Measurements from ENCODE around the gene TATDN2. TPM values are rescaled to one million over a fixed set of nuclear protein-coding genes. Genes with fewer than 3 reads are reported as not detected.
A peak's percentile ranks its signal among the peaks of the same experiment; 100 is the strongest.

TATDN2 gene
- total and polyA plus RNA-seq, 9 of the 15 experiments (the other 6 are each of a cell fraction or from before 2014, with no cell fraction given), result 5.2 to 44.7 (median 25.8) TPM

GRCh38 chr3:10305331-10305902 lies 57.2 kb downstream of the TATDN2 start:
- H3K9me3 ChIP-seq (replicated peaks; ENCODE audit: control insufficient read depth, insufficient read depth, low read depth, low read length), result no peaks in the 10 kb centered on the region
- no peaks in the 10 kb centered on the region; a peak in 1 of 5 replicates for H3K4me1 ChIP-seq (replicated peaks in 1 of 2; ENCODE audit: control insufficient read depth in 2 of 2, insufficient read depth in 2 of 2, low read length in 2 of 2)
- POLR2A ChIA-PET, result interaction anchor here (0.6 to 6.9 kb wide), 10 partner anchors 7 to 177 kb away, joined by 3 to 49 read pairs (median 3); partner anchors contain the start of genes GHRL, SEC13 and TATDN2
- in situ Hi-C loops (cut with MboI), result loop anchor here (25.0 kb wide), 1 partner anchor 793 kb away; no protein-coding TSS in a partner anchor
- H4K20me1 ChIP-seq (replicated peaks; ENCODE audit: control insufficient read depth, insufficient read depth, low read length), result no peaks in the 10 kb centered on the region; the same call in none of the 2 replicates
- H3K27me3 ChIP-seq (ENCODE audit: control insufficient read depth in 2 of 2, insufficient read depth in 2 of 2, low read length in 2 of 2), result no peaks in the 10 kb centered on the region
- no peak for TF ChIP-seq JUN (IDR thresholded peaks at IDR 0.05; ENCODE audit: borderline replicate concordance, low read depth, low read length)
- no peak for TF ChIP-seq JUN (CRISPR knock-in tag; IDR thresholded peaks at IDR 0.05; ENCODE audit: borderline replicate concordance)
- no peak for TF ChIP-seq TAF1 (IDR thresholded peaks at IDR 0.05; ENCODE audit: control insufficient read depth, extremely low read depth, insufficient read depth, low read length, severe bottlenecking)
- TF ChIP-seq TCF15 (CRISPR knock-in tag; IDR thresholded peaks at IDR 0.05), result no peak
- no peak for TF ChIP-seq CBX1 (IDR thresholded peaks at IDR 0.05; ENCODE audit: low read depth)
- TF ChIP-seq ZNF583 (CRISPR knock-in tag; IDR thresholded peaks at IDR 0.05), result no peak
- no peak for TF ChIP-seq POLR3G (IDR thresholded peaks at IDR 0.05; ENCODE audit: extremely low read depth, insufficient read length, insufficient replicate concordance)
- no peak for TF ChIP-seq PML (IDR thresholded peaks at IDR 0.05; ENCODE audit: low read length)
- TF ChIP-seq NR0B1 (IDR thresholded peaks at IDR 0.05; ENCODE audit: partially characterized antibody), result no peak
- no peak for TF ChIP-seq TAF7 (tag; IDR thresholded peaks at IDR 0.05)
- peak; percentile 48 for TF ChIP-seq NFE2 (IDR thresholded peaks at IDR 0.05; ENCODE audit: low read depth)
- TF ChIP-seq MAFK (IDR thresholded peaks at IDR 0.05; ENCODE audit: low read length), result peak; percentile 36
- no peak for TF ChIP-seq BMI1 (IDR thresholded peaks at IDR 0.05; ENCODE audit: low read length)
- TF ChIP-seq BRD9 (IDR thresholded peaks at IDR 0.05; ENCODE audit: low read depth, partially characterized antibody), result no peak
- TF ChIP-seq CCNT2 (IDR thresholded peaks at IDR 0.05; ENCODE audit: borderline replicate concordance, extremely low read depth, insufficient read length, low read depth, low read length), result no peak
- TF ChIP-seq E2F5 (CRISPR knock-in tag; IDR thresholded peaks at IDR 0.05), result no peak
- TF ChIP-seq ETS2 (tag; IDR thresholded peaks at IDR 0.05; ENCODE audit: borderline replicate concordance, poor library complexity, severe bottlenecking), result no peak
- TF ChIP-seq MAFF (IDR thresholded peaks at IDR 0.05; ENCODE audit: low read length), result peak; percentile 26; the same call in 1 of the 2 replicates
- H2AFZ ChIP-seq (ENCODE audit: low read depth, low read length), result no peak overlapping the region
- peaks cover 94% of the 10 kb centered on the region for H3K36me3 ChIP-seq (ENCODE audit: control insufficient read depth, insufficient read depth, low read length)
- H3K9ac ChIP-seq (ENCODE audit: insufficient read depth in 1 of 2, low read depth in 2 of 2, low read length in 2 of 2), result peak overlapping the region in 1 of 2 experiments; percentile 53; a peak in 1 of 4 replicates
- peak overlapping the region; percentile 21; the same call in 2 of the 3 replicates for H3K27ac ChIP-seq (ENCODE audit: extremely low read depth, low read depth, low read length)
- intact Hi-C loops (cut with micrococcal nuclease), result no loop called here
- FAIRE-seq (no peak), DNase-seq (ENCODE audit: extremely low read depth in 1 of 4, low spot score in 3 of 4) (no peak), ATAC-seq (no peak; the same call in 2 of the 3 replicates)
- H3K4me3 ChIP-seq, result no peak overlapping the region
- CTCF ChIA-PET (ENCODE audit: low intra/inter-chr PET ratio), result no interaction called here
- H3K9me1 ChIP-seq (ENCODE audit: control insufficient read depth, insufficient read depth, low read length), result peaks cover 4% of the 10 kb centered on the region
- H3K4me2 ChIP-seq (ENCODE audit: insufficient read depth, low read length), result no peak overlapping the region
- no peaks in the 10 kb centered on the region for H3K79me2 ChIP-seq (ENCODE audit: control insufficient read depth, insufficient read depth, low read length)
- WGBS (ENCODE audit: insufficient coverage, low coverage, missing lambda C conversion rate), result 95% methylated on average over 4 of the region's 4 CpGs
- no TSS peak for BruUV-seq (replicated peaks)

Measured in K562 (cell line).